Breast epithelium (tissue), 3 donors: Measurements from ENCODE around the gene COX10.
"Not testable (repeated sequence)": the region's sequence is repeated elsewhere in the genome, so short reads cannot be mapped to it uniquely, and the experiment has no call there.

ENCODE experiments used
- POLR2A ChIP-seq: fragments of 450-650 bp; IDR thresholded peaks from one replicate; pipeline ENCODE4 v1.6.1; 2016; ENCODE audit warnings: antibody characterized with exemption, mild to moderate bottlenecking, moderate library complexity
- TF ChIP-seq, protein P1 (sequence below), 3 donors: fragments of 450-650 bp; IDR thresholded peaks; one replicate each; pipeline ENCODE4 v1.5.1; 2016 to 2017; ENCODE audit warnings: antibody characterized with exemption in 3 of 3, mild to moderate bottlenecking in 3 of 3, moderate library complexity in 3 of 3

DNA sequence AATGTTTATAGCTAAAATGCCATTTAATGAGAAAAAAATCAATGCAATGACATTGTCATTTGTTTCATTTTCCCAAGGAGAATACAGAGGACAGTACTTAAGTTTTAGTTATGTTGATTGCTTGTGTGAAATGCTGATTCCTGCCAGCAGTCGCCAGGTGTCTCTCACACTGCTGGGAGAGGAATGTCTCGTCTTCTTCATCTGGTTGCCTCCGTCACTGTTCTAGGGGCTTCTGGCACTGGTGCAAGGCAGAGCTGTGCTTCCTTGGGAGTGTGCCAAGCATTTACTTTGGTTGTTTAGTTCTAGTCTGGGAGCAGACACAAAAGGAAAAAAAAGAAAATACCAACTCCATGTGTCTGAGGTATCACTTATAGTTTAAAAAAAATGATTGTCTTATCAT lies 107.7 kb downstream of the COX10 start:
- TF ChIP-seq, protein P1, sequence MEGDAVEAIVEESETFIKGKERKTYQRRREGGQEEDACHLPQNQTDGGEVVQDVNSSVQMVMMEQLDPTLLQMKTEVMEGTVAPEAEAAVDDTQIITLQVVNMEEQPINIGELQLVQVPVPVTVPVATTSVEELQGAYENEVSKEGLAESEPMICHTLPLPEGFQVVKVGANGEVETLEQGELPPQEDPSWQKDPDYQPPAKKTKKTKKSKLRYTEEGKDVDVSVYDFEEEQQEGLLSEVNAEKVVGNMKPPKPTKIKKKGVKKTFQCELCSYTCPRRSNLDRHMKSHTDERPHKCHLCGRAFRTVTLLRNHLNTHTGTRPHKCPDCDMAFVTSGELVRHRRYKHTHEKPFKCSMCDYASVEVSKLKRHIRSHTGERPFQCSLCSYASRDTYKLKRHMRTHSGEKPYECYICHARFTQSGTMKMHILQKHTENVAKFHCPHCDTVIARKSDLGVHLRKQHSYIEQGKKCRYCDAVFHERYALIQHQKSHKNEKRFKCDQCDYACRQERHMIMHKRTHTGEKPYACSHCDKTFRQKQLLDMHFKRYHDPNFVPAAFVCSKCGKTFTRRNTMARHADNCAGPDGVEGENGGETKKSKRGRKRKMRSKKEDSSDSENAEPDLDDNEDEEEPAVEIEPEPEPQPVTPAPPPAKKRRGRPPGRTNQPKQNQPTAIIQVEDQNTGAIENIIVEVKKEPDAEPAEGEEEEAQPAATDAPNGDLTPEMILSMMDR (IDR thresholded peaks at IDR 0.05) = not testable (repeated sequence)
- TF ChIP-seq POLR2A = not testable (repeated sequence)
